HFFc6 (cell line): ENCODE measurements around the gene ZBTB5. TPM values are rescaled to one million over a fixed set of nuclear protein-coding genes. Genes with fewer than 3 reads are reported as not detected.
"Not testable (repeated sequence)": the region's sequence is repeated elsewhere in the genome, so short reads cannot be mapped to it uniquely, and the experiment has no call there.

Experiments used
- DNase-seq: peaks from one replicate; pipeline ENCODE4 v3.0.0-alpha.2; 2018
- H3K27ac Mint-ChIP-seq: 2 replicates; pipeline ENCODE4 v1.8.0; 2020; ENCODE audit warnings: mild to moderate bottlenecking, mixed read lengths
- H3K27me3 Mint-ChIP-seq: 2 replicates; pipeline ENCODE4 v1.8.0; 2021; ENCODE audit warnings: mild to moderate bottlenecking, moderate library complexity, mixed read lengths; ENCODE audit not compliant: insufficient read depth
- H3K36me3 Mint-ChIP-seq: 2 replicates; pipeline ENCODE4 v1.8.0; 2021; ENCODE audit warnings: low read depth, mixed read lengths
- H3K4me1 Mint-ChIP-seq: 2 replicates; pipeline ENCODE4 v1.8.0; 2020; ENCODE audit warnings: low read depth, mixed read lengths
- H3K4me3 Mint-ChIP-seq: 2 replicates; pipeline ENCODE4 v1.8.0; 2020; ENCODE audit warnings: mild to moderate bottlenecking, moderate library complexity, mixed read lengths
- H3K9me3 Mint-ChIP-seq: 2 replicates; pipeline ENCODE4 v1.8.0; 2020; ENCODE audit warnings: mild to moderate bottlenecking, mixed read lengths
- total RNA-seq, 6 experiments: library from RNA; stranded (reverse); fragmentation: NEBNext Ultra II Directional; extraction: Animal tissue kit (Norgen Biotek cat#: 25700); gene quantifications; 2 replicates in 1 of 6; 3 replicates in 5 of 6; pipeline ENCODE4 v1.2.3, GENCODE V29; 2021
- TF ChIP-seq, protein P1 (sequence below): fragments of 200-600 bp; sonication (generic); IDR thresholded peaks from 2 replicates; pipeline ENCODE4 v1.5.0; 2021; ENCODE audit warnings: antibody characterized with exemption, mild to moderate bottlenecking

The ZBTB5 gene
- total RNA-seq, 6 experiments from 2014 or later: 4.6 to 5.9 (median 5.3) TPM

DNA sequence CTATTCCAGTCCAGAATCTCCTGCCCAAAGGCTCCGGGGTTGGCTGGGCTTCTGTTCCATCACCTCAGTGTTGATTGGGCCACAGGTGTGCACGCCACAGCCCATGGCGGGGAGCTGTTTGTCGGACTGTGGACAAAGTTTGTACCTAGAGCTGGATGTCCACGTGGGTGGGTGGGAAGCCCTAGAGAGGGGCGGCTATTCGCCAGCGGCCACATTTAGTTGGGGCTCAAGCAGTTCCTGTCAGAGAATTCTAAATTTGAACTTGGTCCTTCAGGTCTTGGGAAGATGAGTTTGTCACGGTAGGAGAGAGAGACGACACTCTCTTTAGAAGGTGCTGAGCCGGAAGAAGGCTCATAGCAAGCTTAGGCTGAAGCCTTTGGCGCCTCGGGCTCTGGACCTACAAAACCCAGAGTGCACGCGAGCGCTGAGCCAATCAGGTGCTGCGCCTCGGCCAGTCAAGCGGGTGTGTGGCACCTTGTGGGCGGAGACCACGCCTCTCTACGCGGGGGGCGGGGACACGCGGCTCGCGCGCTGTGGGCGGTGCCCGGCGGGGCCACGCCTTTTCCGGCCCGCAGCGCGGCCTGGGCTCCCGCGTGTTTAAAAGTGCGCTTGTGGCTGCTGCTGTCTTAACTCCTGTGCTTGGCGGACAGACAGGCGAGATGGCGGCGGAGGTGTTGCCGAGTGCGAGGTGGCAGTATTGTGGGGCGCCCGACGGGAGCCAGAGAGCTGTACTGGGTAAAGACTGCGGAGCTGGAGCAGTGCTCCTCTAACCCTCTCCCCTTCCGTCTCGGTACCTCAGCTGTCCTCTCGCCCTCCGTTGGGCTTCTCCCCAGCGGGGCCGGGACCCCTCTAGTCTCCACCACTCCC lies 20.4 kb upstream of the ZBTB5 start, which contains the start of gene POLR1E:
TSS of gene POLR1E (plus strand) at position 560 of the 867 bp plus-strand sequence. CDS start at position 660, 100 bp downstream.
- H3K4me3 Mint-ChIP-seq: peak within 1 kb of the TSS; percentile 93
- H3K9me3 Mint-ChIP-seq: no peaks in the 10 kb centered on the region
- peaks cover 7% of the 10 kb centered on the region for H3K36me3 Mint-ChIP-seq
- DNase-seq: peak; percentile 94
- peak within 1 kb of the TSS; percentile 92 for H3K27ac Mint-ChIP-seq
- H3K4me1 Mint-ChIP-seq: peaks cover 49% of the 10 kb centered on the region
- TF ChIP-seq, protein P1, sequence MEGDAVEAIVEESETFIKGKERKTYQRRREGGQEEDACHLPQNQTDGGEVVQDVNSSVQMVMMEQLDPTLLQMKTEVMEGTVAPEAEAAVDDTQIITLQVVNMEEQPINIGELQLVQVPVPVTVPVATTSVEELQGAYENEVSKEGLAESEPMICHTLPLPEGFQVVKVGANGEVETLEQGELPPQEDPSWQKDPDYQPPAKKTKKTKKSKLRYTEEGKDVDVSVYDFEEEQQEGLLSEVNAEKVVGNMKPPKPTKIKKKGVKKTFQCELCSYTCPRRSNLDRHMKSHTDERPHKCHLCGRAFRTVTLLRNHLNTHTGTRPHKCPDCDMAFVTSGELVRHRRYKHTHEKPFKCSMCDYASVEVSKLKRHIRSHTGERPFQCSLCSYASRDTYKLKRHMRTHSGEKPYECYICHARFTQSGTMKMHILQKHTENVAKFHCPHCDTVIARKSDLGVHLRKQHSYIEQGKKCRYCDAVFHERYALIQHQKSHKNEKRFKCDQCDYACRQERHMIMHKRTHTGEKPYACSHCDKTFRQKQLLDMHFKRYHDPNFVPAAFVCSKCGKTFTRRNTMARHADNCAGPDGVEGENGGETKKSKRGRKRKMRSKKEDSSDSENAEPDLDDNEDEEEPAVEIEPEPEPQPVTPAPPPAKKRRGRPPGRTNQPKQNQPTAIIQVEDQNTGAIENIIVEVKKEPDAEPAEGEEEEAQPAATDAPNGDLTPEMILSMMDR: no peak
- peaks cover 7% of the 10 kb centered on the region for H3K27me3 Mint-ChIP-seq

DNA sequence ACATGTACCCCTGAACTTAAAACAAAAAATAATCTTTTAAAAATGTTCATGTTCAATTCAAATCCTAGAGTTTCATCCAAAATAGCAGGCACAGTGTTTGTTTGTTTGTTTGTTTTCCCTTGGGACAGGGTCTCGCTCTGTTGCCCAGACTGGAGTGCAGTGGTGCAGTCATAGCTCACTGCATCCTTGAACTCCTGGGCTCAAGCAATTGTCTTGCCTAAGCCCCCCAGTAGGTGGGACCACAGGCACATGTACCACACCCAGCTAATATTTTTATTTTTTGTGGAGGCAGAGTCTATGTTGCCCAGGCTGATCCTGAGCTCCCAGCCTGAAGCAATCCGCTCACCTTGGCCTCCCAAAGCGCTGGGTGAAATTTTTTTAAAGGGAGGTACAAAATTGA lies 15.5 kb upstream of the ZBTB5 start:
- Mint-ChIP-seq H3K4me1 (peaks cover 26% of the 10 kb centered on the region), H3K36me3 (no peaks in the 10 kb centered on the region), H3K27me3 (peaks cover 19% of the 10 kb centered on the region), H3K4me3 (no peak overlapping the region), H3K9me3 (no peaks in the 10 kb centered on the region), H3K27ac (no peak overlapping the region)
- TF ChIP-seq, protein P1: 0 out of 2 replicates have a peak, but pooled peaks have one; percentile 19
- no peak for DNase-seq

DNA sequence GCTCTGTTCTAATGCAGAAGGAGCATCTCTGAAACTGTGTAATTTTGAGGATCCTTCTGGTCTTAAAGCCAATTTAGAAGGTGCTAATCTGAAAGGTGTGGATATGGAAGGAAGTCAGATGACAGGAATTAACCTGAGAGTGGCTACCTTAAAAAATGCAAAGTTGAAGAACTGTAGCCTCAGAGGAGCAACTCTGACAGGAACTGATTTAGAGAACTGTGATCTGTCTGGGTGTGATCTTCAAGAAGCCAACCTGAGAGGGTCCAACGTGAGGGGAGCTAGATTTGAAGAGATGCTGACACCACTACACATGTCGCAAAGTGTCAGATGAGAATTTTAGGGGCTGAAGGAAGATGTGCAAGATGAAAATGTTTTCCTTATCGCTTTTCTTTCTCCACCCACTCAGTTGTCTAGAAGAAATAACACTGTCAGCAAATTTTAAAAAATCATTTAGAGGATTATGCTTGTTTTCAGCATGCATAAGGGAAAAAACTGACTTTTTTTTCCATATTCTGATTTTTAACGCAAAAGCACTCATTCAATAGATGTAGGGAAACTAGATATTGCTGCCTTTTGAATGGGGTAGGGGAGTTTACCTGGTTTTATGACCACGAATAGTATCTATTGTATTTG lies 12.9 kb upstream of the ZBTB5 start:
- H3K36me3 Mint-ChIP-seq, H3K27ac Mint-ChIP-seq, DNase-seq, H3K9me3 Mint-ChIP-seq, H3K4me3 Mint-ChIP-seq: not testable (repeated sequence)
- Mint-ChIP-seq H3K4me1 (peaks cover 21% of the 10 kb centered on the region), H3K27me3 (peaks cover 25% of the 10 kb centered on the region)

DNA sequence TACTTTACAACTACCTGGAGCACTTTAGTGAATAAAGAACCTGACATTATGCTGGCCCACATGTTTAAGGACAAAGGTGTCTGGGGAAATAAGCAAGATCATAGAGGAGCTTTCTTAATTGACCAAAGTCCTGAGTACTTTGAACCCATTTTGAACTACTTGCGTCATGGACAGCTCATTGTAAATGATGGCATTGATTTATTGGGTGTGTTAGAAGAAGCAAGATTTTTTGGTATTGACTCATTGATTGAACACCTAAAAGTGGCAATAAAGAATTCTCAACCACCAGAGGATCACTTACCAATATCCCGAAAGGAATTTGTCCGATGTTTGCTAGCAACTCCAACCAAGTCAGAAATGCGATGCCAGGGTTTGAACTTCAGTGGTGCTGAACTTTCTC lies 12.2 kb upstream of the ZBTB5 start:
- not testable (repeated sequence) for H3K9me3 Mint-ChIP-seq, H3K4me3 Mint-ChIP-seq, H3K36me3 Mint-ChIP-seq, H3K27ac Mint-ChIP-seq, DNase-seq
- Mint-ChIP-seq H3K4me1 (peaks cover 21% of the 10 kb centered on the region), H3K27me3 (peaks cover 25% of the 10 kb centered on the region)

DNA sequence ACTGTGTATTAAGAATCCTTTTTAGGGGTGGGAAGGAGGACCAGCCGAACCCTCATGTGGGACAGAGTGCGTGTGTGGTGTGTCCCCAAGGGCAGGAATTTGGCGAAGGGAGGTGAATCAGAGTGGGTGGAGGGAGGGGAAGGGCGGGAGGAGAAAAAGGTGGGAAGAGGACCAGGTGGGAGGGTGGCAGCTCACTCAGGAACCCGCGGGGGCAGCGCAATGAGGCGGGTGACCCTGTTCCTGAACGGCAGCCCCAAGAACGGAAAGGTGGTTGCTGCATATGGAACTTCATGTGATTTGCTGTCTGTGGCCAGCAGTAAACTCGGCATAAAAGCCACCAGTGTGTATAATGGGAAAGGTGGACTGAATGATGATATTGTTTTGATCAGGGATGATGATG lies 11.7 kb upstream of the ZBTB5 start:
- no peak overlapping the region for H3K27ac Mint-ChIP-seq

DNA sequence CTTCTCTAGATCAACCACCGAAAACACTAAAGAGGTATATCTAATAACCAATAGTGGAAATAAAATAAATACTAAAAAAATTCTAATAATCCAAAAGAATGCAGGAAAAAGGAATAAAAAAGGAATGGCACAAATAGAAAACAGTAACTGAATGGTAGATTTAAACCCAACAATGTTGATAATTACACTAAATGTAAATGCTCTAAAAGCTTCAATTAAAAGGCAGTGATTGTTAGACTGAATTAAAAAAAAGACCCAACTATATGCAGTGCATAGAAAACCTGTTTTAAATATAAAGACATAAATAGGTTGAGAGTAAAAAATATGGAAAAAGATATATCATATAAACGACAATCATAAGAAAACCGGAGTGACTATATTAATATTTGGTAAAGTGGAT lies 9.2 kb upstream of the ZBTB5 start:
- peaks cover 26% of the 10 kb centered on the region for H3K4me1 Mint-ChIP-seq
- H3K27ac Mint-ChIP-seq: no peak overlapping the region
- peaks cover 5% of the 10 kb centered on the region; the same call in 1 of the 2 replicates for H3K36me3 Mint-ChIP-seq

More for the DNA sequence above, 11.7 kb upstream of the ZBTB5 start:
- DNase-seq: no peak
- Mint-ChIP-seq H3K4me3 (no peak overlapping the region), H3K27me3 (peaks cover 25% of the 10 kb centered on the region), H3K9me3 (no peaks in the 10 kb centered on the region; the same call in 1 of the 2 replicates), H3K36me3 (peaks cover 5% of the 10 kb centered on the region; the same call in 1 of the 2 replicates), H3K4me1 (peaks cover 21% of the 10 kb centered on the region)
- TF ChIP-seq, protein P1: no peak

DNA sequence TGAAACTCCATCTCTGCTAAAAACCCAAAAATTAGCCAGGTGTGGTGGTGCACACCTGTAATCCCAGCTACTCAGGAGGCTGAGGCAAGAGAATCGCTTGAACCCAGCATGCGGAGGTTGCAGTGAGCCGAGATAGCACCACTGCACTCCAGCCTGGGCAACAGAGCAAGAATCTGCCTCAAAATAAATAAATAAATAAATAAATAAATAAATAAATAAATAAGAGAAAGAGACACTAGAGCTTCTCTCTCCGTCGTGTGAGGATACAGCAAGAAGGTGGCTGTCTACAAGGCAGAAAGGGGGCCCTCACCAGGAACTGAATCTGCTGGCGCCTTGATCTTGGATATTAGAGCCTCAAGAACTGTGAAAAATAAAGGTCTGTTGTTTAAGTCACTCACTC lies 8.7 kb upstream of the ZBTB5 start:
- H3K36me3 Mint-ChIP-seq, H3K27ac Mint-ChIP-seq, H3K4me3 Mint-ChIP-seq, H3K9me3 Mint-ChIP-seq, DNase-seq: not testable (repeated sequence)
- Mint-ChIP-seq H3K27me3 (peaks cover 16% of the 10 kb centered on the region), H3K4me1 (peaks cover 26% of the 10 kb centered on the region)

More for the DNA sequence above, 9.2 kb upstream of the ZBTB5 start:
- TF ChIP-seq, protein P1: no peak
- no peak for DNase-seq
- peaks cover 20% of the 10 kb centered on the region for H3K27me3 Mint-ChIP-seq
- no peaks in the 10 kb centered on the region; the same call in 1 of the 2 replicates for H3K9me3 Mint-ChIP-seq
- H3K4me3 Mint-ChIP-seq: no peak overlapping the region
